Uterus (tissue), 2 donors: Measurements from ENCODE around the gene WSCD2.

Source experiments
- POLR2A ChIP-seq, 2 donors: fragments of 450-650 bp; IDR thresholded peaks; one replicate each; pipeline ENCODE4 v1.6.1; 2016; ENCODE audit warnings: antibody characterized with exemption in 2 of 2, mild to moderate bottlenecking in 1 of 2, moderate library complexity in 1 of 2
- TF ChIP-seq, protein P1 (sequence below), 4 experiments: fragments of 200-600 bp in 2 of 4; fragments of 450-650 bp in 2 of 4; sonication (generic) in 2 of 4; IDR thresholded peaks; one replicate each; pipeline ENCODE4 v1.5.1; 2016 to 2019; ENCODE audit warnings: antibody characterized with exemption in 4 of 4, mild to moderate bottlenecking in 2 of 4, moderate library complexity in 1 of 4

DNA sequence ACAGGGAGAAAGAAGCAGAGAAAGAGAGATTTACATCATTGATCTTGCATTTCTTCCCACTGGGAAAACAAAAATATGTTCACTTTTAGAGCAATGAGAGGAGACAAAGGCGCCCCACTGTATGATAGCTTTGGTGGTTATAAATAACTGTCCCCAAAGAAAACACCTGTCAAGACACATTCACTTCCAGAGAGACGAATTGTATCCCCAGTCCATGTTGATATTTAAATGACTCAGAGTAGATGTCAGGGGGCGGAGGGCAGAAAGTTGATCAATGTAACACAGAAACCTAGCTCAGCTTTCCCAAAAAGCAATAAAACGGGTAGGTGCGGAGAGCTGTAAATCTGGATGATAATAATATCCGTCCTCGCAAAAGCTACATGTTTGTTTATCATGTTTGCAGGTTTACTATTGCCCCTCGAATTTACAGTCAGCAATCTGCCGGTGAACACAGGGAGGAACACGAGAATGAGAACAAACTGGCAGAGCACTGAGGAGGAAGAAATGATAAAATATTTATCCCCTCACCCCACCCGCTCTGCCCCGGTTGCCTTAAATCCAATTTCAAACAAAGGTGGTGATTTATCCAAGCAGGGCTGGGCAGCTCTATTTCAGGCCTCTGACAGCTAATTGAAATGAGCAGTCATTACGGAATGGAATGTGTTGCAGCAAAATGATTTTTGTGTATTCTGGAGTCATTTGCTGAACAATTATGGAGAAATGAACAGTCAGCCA, 125.6 kb downstream of the WSCD2 start:
- TF ChIP-seq, protein P1, sequence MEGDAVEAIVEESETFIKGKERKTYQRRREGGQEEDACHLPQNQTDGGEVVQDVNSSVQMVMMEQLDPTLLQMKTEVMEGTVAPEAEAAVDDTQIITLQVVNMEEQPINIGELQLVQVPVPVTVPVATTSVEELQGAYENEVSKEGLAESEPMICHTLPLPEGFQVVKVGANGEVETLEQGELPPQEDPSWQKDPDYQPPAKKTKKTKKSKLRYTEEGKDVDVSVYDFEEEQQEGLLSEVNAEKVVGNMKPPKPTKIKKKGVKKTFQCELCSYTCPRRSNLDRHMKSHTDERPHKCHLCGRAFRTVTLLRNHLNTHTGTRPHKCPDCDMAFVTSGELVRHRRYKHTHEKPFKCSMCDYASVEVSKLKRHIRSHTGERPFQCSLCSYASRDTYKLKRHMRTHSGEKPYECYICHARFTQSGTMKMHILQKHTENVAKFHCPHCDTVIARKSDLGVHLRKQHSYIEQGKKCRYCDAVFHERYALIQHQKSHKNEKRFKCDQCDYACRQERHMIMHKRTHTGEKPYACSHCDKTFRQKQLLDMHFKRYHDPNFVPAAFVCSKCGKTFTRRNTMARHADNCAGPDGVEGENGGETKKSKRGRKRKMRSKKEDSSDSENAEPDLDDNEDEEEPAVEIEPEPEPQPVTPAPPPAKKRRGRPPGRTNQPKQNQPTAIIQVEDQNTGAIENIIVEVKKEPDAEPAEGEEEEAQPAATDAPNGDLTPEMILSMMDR (IDR thresholded peaks at IDR 0.05), result no peak
- TF ChIP-seq POLR2A (IDR thresholded peaks at IDR 0.05), result no peak
